Stimulated activated CD4-positive, alpha-beta T cell treated with anti-CD3 and anti-CD28 coated beads, Interleukin-4, amount 100 ng/mL, for 4 hours (primary cell): Measurements from ENCODE around the gene TXNRD2.
"Not testable (repeated sequence)": the region's sequence is repeated elsewhere in the genome, so short reads cannot be mapped to it uniquely, and the experiment has no call there.

ENCODE experiments used
- DNase-seq, 2 experiments: peaks; one replicate each; pipeline ENCODE4 v3.0.0-alpha.2; 2020

The TXNRD2 gene

GRCh38 chr22:19942157-19943081, 801 bp upstream of the TXNRD2 start:
- DNase-seq = no peak

GRCh38 chr22:19940536-19941364, 868 bp downstream of the TXNRD2 start:
- no peak for DNase-seq

- DNase-seq = no peak
Measured at GRCh38 chr22:19937616-19938473, 3.8 kb downstream of the TXNRD2 start.

- DNase-seq = no peak
Measured at GRCh38 chr22:19936513-19936912, 5.1 kb downstream of the TXNRD2 start.

GRCh38 chr22:19935123-19935718, 6.4 kb downstream of the TXNRD2 start:
- DNase-seq = not testable (repeated sequence)

GRCh38 chr22:19933341-19934241, 8.0 kb downstream of the TXNRD2 start:
- no peak for DNase-seq

- DNase-seq = no peak
Measured at GRCh38 chr22:19932367-19933206, 9.0 kb downstream of the TXNRD2 start.

GRCh38 chr22:19931514-19931913, 10.1 kb downstream of the TXNRD2 start:
- no peak for DNase-seq

- no peak for DNase-seq
Measured at GRCh38 chr22:19930551-19931486, 10.8 kb downstream of the TXNRD2 start.

GRCh38 chr22:19929586-19930550, 11.8 kb downstream of the TXNRD2 start:
- no peak for DNase-seq

GRCh38 chr22:19928207-19928606, 13.4 kb downstream of the TXNRD2 start:
- DNase-seq = no peak

GRCh38 chr22:19927696-19928095, 13.9 kb downstream of the TXNRD2 start:
- DNase-seq = no peak

- not testable (repeated sequence) for DNase-seq
Measured at GRCh38 chr22:19926028-19926427, 15.6 kb downstream of the TXNRD2 start.

GRCh38 chr22:19923914-19924513, 17.6 kb downstream of the TXNRD2 start:
- DNase-seq = no peak

GRCh38 chr22:19921544-19922081, 20.0 kb downstream of the TXNRD2 start:
- DNase-seq = no peak

- DNase-seq = no peak
Measured at GRCh38 chr22:19919701-19920363, 21.8 kb downstream of the TXNRD2 start.
